ENCODE measurements around the gene ELF2.
"Not testable (repeated sequence)": the region's sequence is repeated elsewhere in the genome, so short reads cannot be mapped to it uniquely, and the experiment has no call there.

ELF2 gene

GRCh38 chr4:139077567-139078355 is 99.3 kb downstream of the ELF2 start:
- no peak for DNase-seq (ENCODE audit: low spot score)

GRCh38 chr4:139076016-139076744 is 100.8 kb downstream of the ELF2 start:
- DNase-seq (ENCODE audit: low spot score), result no peak

DNA sequence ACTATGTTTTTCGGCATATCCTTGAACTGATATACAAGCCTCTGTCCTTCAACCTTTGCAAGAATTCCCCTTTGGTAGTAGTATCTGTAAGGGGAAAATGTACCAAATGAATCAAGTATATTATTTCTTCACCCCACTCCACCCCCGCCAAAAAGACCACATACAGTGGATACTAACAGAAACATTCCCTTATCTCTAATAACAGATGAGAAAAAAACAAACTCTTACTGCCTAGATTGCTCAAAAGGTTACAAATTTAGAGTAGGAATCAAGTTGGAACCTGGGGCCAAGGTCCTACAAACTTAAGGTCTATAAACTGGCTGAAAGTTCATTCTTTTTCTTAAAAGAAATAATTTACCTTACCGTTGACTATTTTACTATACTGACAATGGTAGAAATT is 116.4 kb downstream of the ELF2 start:
- no peak for DNase-seq (ENCODE audit: low spot score)

GRCh38 chr4:139059026-139059425 is 118.0 kb downstream of the ELF2 start:
- not testable (repeated sequence) for DNase-seq (ENCODE audit: low spot score)

DNA sequence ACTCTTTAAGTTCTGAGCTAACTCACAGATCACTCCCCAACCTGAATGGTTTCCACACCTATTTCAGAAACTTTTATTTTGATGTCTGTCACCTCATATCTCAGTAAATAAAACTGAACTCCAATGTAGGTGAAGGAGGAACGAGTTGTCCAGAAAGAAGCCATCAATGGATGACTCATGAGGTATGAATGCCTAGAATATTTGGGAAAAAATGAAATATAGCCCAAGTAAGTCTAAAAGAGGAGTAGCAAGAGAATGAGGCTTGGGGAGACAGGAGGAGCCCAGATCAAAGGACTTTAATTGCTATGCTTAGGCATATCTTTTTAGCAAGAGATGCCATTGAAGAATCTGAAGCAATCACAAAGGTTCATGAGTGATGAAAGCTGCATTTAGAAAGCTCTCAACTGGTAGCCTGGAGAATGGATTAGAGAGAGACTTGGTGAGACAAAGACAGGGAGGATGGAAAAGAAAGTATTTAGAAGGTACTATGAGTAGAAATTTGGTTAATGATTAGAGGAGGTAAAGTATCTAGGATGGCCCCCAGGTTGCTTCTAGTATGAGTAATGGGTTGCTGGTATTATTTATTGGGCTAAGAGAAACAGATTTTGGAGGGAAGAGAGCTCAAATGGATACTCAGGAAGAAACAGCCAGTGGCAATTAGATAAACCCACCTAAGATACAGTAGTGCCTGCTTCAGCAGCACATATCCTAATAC is 122.1 kb downstream of the ELF2 start:
- no peak for DNase-seq (ENCODE audit: low spot score)

- no peak for DNase-seq (ENCODE audit: low spot score)
Measured at GRCh38 chr4:139053909-139054308, 123.1 kb downstream of the ELF2 start.

DNA sequence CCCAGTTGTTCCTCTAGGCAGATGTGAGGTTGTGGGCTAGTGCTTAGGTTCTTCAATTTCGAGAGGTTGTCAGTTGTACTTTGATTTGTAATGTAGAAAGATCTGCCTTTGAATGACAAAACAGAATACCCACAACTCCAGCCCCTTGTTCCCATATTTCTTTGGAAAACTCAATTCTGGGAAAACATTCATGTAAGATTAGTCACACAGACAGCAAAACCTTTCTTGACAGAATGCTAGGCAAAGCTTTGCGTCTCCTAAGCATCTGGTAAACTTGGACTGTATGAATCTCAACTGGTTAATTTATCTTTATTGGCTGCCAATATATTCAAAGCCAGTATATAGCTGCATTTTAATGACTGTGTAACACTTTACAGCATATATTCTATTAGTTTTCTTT is 126.6 kb downstream of the ELF2 start:
- DNase-seq (ENCODE audit: low spot score), result no peak

DNA sequence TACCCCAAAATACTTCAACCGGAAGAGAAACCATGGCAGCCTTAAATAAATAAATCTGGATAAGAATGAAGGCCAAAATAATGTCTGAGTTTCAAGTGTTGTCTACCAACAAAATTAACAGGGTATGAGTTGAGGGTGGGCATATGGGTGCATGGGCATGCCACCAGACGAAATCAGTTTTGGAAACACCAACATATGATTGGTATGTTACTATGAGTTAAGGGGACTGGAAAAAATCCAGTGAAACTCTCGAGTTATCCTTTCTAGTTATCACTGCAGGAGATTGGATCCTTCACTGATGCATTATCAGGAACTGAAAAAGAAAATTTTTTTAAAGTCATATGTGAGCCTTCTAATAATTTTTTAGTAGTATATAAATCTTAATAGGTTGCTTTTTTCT is 129.0 kb downstream of the ELF2 start:
- DNase-seq (ENCODE audit: low spot score), result no peak

- no peak for DNase-seq (ENCODE audit: low spot score)
Measured at GRCh38 chr4:139044291-139044690, 132.7 kb downstream of the ELF2 start.

DNA sequence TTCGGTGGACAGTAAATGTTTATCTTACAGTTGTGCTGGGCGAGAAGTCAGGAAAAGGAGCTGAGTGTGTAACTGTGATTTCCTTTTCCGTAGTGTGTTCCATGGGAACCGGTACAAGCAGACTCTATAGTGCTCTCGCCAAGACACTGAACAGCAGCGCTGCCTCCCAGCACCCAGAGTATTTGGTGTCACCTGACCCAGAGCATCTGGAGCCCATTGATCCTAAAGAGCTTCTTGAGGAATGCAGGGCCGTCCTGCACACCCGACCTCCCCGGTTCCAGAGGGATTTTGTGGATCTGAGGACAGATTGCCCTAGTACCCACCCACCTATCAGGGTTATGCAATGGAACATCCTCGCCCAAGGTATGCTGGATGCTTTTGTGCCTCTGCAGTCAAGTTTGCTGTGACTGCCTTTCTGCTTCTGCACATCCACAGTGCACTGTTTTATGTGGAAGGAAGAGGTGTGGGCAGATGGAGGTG is 134.0 kb downstream of the ELF2 start:
- DNase-seq (ENCODE audit: low spot score), result peak; percentile 53

- DNase-seq (ENCODE audit: low spot score), result no peak
Measured at GRCh38 chr4:139038874-139039443, 138.1 kb downstream of the ELF2 start.

DNA sequence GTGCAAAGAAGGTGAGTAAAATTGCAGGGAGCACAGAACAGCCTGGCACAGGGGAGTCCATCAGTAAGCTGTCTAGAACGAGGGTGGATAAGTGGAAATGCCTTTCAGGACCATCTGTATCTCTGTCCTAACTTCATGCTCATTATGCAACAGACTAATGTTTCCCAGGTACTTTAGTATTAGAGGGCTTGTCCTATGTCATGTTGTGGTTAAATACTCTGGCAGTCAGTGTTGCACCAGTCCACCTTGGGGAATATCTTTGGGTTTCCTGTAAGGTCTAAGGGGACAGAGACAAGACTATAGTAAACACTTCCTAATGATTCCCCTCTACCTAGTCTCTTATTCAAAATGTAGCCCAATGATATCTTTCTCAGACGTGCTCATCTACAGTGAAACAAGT is 140.1 kb downstream of the ELF2 start:
- peak; percentile 46 for DNase-seq (ENCODE audit: low spot score)

- DNase-seq (ENCODE audit: low spot score), result no peak
Measured at GRCh38 chr4:139035650-139036049, 141.4 kb downstream of the ELF2 start.

DNA sequence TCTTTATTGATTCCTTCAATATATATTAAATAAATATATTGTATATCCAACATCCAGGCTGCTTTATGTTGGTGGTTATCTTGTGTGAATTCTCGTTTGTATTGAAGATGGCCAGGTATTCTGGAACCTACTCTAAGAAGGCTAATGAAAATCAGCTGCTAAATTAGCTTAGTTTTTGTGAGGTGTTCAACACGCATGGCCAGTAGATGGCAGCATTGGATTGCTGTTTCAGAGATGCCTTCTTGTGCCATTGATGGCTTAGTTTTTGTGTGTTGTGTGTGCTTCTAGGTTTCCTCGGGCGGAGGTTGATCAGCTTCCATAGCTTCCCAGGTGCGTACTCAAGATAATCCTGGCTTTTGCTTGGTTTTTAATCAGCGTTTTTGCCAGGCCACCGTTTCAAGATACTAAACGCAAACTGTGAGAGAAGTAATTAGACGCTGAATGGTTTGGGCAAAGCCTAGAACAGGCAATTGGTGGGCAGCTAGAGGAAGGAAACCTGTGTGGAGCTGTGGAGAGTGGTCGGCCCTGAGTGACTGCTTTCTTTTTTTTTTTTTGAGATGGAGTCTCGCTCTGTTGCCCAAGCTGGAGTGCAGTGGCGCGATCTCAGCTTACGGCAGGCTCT is 146.3 kb downstream of the ELF2 start:
- DNase-seq (ENCODE audit: low spot score), result peak; percentile 81

DNA sequence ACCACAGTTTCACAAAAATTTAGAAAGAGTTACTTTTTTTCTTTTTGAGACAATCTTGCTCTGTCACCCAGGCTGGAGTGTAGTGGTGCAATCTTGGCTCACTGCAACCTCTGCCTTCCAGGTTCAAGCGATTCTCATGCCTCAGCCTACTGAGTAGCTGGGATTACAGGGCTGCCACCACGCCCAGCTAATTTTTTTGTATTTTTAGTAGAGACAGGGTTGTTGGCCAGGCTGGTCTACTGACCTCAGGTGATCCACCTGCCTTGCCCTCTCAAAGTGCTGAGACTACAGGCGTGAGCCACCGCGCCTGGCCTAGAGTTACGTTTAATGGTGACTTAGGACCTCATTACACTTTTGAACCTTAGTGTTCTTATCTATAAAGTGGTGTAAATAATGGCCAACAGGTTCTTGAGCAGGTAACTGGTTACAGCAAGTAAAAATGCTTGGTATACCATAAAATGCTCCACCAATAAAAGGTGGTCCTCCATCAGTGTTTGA is 147.1 kb downstream of the ELF2 start:
- DNase-seq (ENCODE audit: low spot score), result not testable (repeated sequence)

GRCh38 chr4:139028191-139028661 is 148.8 kb downstream of the ELF2 start:
- no peak for DNase-seq (ENCODE audit: low spot score)

DNA sequence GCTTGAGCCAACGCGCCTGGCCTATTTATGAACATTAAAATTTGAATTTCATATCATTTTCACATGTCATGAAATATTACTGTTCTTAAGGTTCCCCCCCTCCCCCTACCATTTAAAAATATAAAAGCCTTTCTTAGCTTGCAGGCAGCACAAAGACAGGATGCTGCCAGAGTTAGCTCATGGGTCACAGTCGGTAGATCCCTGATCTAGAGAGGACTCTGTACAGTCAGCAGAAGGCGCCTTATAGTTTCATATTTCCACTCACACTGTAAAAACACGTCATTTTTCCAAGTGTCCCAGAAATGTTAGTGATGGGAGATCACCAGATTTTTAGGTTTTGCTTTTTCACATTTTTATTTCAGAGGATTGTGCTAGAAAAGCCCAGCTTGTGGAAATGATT is 149.2 kb downstream of the ELF2 start:
- DNase-seq (ENCODE audit: low spot score), result no peak

- no peak for DNase-seq (ENCODE audit: low spot score)
Measured at GRCh38 chr4:139025841-139026240, 151.2 kb downstream of the ELF2 start.

GRCh38 chr4:139024686-139025085 is 152.3 kb downstream of the ELF2 start:
- no peak for DNase-seq (ENCODE audit: low spot score)

DNA sequence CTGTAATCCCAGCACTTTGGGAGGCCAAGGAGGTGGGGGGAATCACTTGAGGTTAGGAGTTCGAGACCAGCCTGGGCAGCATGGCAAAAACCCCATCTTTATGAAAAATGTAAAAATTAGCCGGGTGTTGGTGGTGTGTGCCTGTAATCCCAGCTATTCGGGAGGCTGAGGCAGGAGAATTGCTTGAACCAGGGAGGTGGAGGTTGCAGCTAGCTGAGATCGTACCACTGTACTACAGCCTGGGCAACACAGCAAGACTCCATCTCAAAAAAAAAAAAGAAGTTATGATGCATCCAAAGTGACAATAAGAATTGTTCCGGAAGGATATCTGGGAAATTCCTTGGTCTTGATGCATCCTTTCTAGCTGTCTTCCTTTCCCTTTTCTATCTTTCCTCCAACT is 154.2 kb downstream of the ELF2 start:
- no peak for DNase-seq (ENCODE audit: low spot score)

DNA sequence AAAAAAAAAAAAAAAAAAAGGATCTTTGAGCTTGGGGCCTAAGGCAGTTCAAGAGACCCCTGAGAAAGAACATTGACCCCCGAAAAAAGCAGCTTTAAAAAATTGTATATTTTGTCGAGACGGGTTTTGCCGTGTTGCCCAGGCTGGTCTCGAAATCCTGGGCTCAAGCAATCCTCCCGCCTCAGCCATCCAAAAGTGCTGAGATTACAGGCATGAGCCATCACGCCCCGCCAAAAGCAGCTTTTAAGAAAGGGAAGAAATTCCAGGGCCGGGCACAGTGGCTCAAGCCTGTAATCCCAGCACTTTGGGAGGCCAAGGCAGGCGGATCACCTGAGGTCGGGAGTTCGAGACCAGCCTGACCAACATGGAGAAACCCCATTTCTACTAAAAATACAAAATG is 155.9 kb downstream of the ELF2 start:
- not testable (repeated sequence) for DNase-seq (ENCODE audit: low spot score)

- peak; percentile 49 for DNase-seq (ENCODE audit: low spot score)
Measured at GRCh38 chr4:139020384-139020783, 156.6 kb downstream of the ELF2 start.

All from D341Med (cell line).